Neutrophil (primary cell): ENCODE measurements around the gene SEC23A.

Experiments
- H3K27ac ChIP-seq: fragments of 200-600 bp; sonication (generic); 2 replicates; pipeline ENCODE4 v1.5.1; 2016; ENCODE audit warnings: mild to moderate bottlenecking, moderate library complexity
- H3K27me3 ChIP-seq: fragments of 200-600 bp; sonication (generic); 2 replicates; pipeline ENCODE4 v1.6.0; 2016; ENCODE audit warnings: mild to moderate bottlenecking
- H3K36me3 ChIP-seq: fragments of 200-600 bp; sonication (generic); 2 replicates; pipeline ENCODE4 v1.5.1; 2017
- H3K4me1 ChIP-seq, 2 experiments: fragments of 200-600 bp in 1 of 2; sonication (generic) in 1 of 2; 1 replicate in 1 of 2; 2 replicates in 1 of 2; pipeline versions ENCODE4 v1.5.1 to v1.6.1; 2013 to 2016; ENCODE audit warnings: low read depth in 1 of 2, low read length in 1 of 2, mild to moderate bottlenecking in 1 of 2, moderate library complexity in 1 of 2; ENCODE audit not compliant: control insufficient read depth in 1 of 2, insufficient read depth in 1 of 2
- H3K4me3 ChIP-seq, 2 experiments: fragments of 200-600 bp in 1 of 2; sonication (generic) in 1 of 2; 1 replicate in 1 of 2; 2 replicates in 1 of 2; pipeline ENCODE4 v1.5.1; 2013 to 2016; ENCODE audit warnings: low read depth in 1 of 2, low read length in 1 of 2, mild to moderate bottlenecking in 1 of 2, moderate library complexity in 1 of 2
- H3K9me3 ChIP-seq: fragments of 200-600 bp; sonication (generic); 2 replicates; pipeline ENCODE4 v1.5.1; 2016
- CTCF ChIP-seq: fragments of 200-600 bp; sonication (generic); IDR thresholded peaks from 2 replicates; pipeline ENCODE4 v1.5.1; 2016; ENCODE audit warnings: antibody characterized with exemption

The SEC23A gene

DNA sequence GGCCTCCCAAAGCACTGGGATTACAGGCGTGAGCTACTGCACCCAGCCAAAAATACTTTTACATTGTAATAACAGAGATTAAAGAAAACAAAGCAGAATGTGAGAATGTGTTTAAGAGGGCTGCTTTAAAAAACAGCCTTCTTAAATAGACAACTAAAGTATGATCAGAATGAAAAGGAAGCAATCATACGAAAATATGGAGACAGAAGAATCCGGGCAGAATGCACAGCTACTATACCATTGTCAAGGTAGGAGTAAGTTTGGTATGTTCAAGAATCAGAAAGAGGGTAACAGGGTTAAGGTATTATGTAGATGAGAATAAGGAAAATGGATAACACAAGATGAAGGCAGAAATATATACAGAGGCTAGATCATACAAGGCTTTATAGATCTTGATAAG is 8.5 kb downstream of the SEC23A start:
- H3K4me1 ChIP-seq = no peaks in the 10 kb centered on the region
- H3K36me3 ChIP-seq = peaks cover 65% of the 10 kb centered on the region
- H3K27ac ChIP-seq = no peak overlapping the region
- no peaks in the 10 kb centered on the region for H3K9me3 ChIP-seq
- TF ChIP-seq CTCF = no peak
- H3K27me3 ChIP-seq = no peaks in the 10 kb centered on the region
- no peak overlapping the region for H3K4me3 ChIP-seq

DNA sequence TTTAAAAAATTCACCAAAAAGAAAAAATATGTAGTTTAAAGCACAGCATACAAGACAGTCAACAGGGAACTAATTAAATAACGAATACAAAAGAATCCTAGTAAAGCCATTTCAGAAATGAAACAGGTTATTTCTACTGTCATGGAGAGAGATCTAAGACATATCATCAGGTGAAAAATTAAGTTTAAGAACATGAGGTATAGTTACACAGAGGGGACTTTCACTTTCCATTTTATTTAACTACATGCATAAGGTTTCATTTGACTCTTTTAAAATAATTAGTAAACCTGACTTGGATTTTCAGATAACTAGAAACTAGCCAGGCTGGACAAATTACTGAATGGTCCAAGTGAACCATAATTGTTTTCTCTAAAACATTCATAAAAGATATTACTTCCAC is 11.3 kb downstream of the SEC23A start:
- peaks cover 76% of the 10 kb centered on the region for H3K36me3 ChIP-seq
- H3K27ac ChIP-seq = no peak overlapping the region
- no peaks in the 10 kb centered on the region for H3K27me3 ChIP-seq
- H3K4me3 ChIP-seq = no peak overlapping the region
- H3K9me3 ChIP-seq = no peaks in the 10 kb centered on the region
- TF ChIP-seq CTCF = no peak
- H3K4me1 ChIP-seq = no peaks in the 10 kb centered on the region

DNA sequence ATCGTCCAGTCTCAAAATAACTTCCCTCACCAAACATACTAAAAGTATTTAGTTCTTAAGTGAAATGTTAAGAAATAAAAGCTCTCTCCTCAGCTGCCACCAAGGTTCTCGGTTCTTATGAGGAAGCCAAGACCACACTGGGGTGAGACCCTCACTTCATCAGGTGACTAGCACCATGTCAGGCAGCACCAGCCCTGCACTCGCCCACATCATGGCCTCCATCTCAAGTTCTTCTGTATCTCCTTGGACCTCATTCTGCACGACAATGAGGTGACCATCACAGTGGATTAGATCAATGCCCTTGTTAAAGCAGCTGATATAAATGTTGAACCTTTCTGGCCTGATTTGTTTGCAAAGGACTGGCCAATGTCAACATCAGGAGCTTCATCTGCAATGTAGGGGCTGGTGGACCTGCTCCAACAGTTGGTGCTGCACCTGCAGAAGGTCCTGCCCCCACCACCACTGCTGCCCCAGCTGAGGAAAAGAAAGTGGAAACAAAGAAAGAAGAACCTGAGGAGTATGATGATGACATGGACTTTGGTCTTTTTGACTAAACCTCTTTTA is 12.4 kb downstream of the SEC23A start:
- TF ChIP-seq CTCF = no peak
- Histone ChIP-seq H3K4me3 (no peak overlapping the region), H3K27ac (no peak overlapping the region), H3K27me3 (no peaks in the 10 kb centered on the region), H3K36me3 (peaks cover 81% of the 10 kb centered on the region), H3K9me3 (no peaks in the 10 kb centered on the region), H3K4me1 (no peaks in the 10 kb centered on the region)

DNA sequence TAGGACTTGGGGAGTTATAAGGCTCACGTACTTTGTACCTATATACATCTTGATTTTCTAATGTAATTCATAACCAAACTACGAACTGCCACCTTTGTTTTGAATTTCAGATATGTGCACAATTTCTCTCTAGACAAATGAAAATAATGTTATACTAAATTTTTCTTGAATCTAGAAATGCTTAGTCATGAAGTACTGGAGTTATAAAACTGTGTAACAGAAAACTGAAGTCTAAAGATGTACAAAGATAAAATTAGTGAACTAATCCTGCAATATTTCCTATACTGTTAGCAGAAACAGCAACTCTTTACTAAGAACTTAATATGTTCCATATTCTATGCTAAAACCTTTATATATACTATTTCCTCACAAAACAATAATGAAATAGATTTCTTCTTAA is 15.5 kb downstream of the SEC23A start:
- H3K27me3 ChIP-seq = no peaks in the 10 kb centered on the region
- no peaks in the 10 kb centered on the region for H3K9me3 ChIP-seq
- peaks cover 84% of the 10 kb centered on the region for H3K36me3 ChIP-seq
- no peak for TF ChIP-seq CTCF
- no peak overlapping the region for H3K4me3 ChIP-seq
- no peaks in the 10 kb centered on the region for H3K4me1 ChIP-seq
- H3K27ac ChIP-seq = no peak overlapping the region

DNA sequence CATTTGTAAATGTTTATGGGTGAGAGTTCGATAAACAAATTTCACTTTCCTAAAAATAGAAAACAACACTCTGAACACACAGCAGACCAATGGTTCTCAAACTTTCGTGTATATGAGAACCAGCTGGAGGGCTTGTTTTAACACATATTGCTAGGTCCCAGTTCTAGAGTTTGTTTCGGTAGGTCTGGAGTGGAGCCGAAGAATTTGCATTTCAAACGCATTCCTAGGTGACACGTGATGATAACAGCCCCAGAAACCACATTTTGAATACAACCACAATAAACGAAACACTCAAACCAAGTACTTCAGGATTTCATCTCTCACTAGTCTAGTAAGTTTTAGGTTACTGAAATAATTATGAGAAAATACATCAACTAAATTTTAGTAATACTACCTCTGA is 17.1 kb downstream of the SEC23A start:
- H3K27ac ChIP-seq = no peak overlapping the region
- no peak for TF ChIP-seq CTCF
- H3K36me3 ChIP-seq = peaks cover 83% of the 10 kb centered on the region
- no peaks in the 10 kb centered on the region for H3K27me3 ChIP-seq
- H3K9me3 ChIP-seq = no peaks in the 10 kb centered on the region
- H3K4me1 ChIP-seq = no peaks in the 10 kb centered on the region
- H3K4me3 ChIP-seq = no peak overlapping the region

GRCh38 chr14:39083127-39083526 is 19.9 kb downstream of the SEC23A start:
- peaks cover 75% of the 10 kb centered on the region for H3K36me3 ChIP-seq
- no peak for TF ChIP-seq CTCF
- no peak overlapping the region for H3K27ac ChIP-seq
- no peaks in the 10 kb centered on the region for H3K4me1 ChIP-seq
- H3K9me3 ChIP-seq = no peaks in the 10 kb centered on the region
- H3K27me3 ChIP-seq = no peaks in the 10 kb centered on the region
- H3K4me3 ChIP-seq = no peak overlapping the region
